NCI-H2107 (cell line): ENCODE data around the gene TP53BP1.
"Not testable (repeated sequence)": the region's sequence is repeated elsewhere in the genome, so short reads cannot be mapped to it uniquely, and the experiment has no call there.

Experiments
- DNase-seq: peaks from one replicate; lab custom pipeline; 2025; lab: John Stamatoyannopoulos, UW

The TP53BP1 gene

DNA sequence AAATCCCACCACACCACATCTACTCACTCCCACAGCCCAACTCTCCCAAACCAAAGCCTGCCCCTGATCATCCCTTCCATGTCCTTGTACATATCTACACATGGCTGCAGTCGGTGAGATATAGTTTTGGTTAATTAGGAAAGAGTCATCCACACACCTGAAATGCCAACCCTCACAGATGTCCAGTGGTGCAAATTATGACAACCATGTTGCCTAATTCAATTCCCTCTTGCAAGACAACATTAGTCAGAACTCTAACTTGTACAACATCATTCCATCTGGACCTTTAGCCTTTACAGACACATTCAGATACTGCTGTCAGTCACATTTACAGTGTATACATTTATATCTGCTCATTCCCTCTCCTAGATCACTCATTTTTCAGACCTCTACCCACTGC lies 80.9 kb downstream of the TP53BP1 start:
- DNase-seq: no peak

GRCh38 chr15:43410572-43411214 lies 82.3 kb downstream of the TP53BP1 start:
- DNase-seq: no peak

- no peak for DNase-seq
These were observed 84.2 kb downstream of the TP53BP1 start for GRCh38 chr15:43408789-43409188.

GRCh38 chr15:43406808-43407207 lies 86.1 kb downstream of the TP53BP1 start:
- no peak for DNase-seq

GRCh38 chr15:43406189-43406588 lies 86.8 kb downstream of the TP53BP1 start:
- no peak for DNase-seq

- DNase-seq: no peak
These were observed 88.8 kb downstream of the TP53BP1 start for GRCh38 chr15:43404130-43404529.

GRCh38 chr15:43403616-43404015 lies 89.3 kb downstream of the TP53BP1 start:
- DNase-seq: no peak

DNA sequence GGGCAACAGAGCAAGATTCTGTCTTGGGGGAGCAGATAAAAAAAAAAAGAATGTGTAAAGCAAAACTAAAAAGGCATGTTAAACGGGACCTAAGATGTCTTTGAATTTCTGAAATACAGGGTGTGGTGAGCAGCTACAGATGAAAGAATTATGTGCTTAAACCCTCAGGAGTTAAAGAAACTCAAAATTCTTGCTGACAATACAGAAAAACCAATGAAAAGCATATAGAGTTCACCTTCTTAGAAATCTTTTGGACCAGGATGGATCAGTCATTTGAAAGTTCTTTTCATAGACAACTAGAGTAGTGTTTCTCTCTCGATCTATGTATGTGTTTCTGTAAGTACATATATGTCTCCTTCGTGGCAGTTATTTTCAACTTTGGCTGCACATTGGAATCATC lies 90.7 kb downstream of the TP53BP1 start:
- DNase-seq: no peak

- DNase-seq: not testable (repeated sequence)
These were observed 99.4 kb downstream of the TP53BP1 start for GRCh38 chr15:43393592-43393991.

DNA sequence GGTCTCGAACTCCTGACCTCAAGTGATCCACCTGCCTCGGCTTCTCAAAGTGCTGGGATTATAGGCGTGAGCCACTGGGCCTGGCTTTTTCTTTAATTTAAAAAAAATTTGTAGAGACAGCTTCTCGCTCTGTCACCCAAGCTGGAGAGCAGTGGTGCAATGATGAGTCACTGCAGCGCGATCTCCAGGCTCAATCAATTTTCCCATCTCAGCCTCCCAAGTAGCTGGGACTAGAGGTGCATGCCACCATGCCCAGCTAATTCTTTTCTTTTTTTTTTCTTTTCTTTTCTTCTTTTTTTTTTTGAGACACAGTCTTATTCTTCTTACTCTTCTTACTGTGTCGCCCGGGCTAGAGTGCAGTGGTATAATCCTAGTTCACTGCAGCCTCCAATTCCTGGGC lies 102.2 kb downstream of the TP53BP1 start:
- no peak for DNase-seq

DNA sequence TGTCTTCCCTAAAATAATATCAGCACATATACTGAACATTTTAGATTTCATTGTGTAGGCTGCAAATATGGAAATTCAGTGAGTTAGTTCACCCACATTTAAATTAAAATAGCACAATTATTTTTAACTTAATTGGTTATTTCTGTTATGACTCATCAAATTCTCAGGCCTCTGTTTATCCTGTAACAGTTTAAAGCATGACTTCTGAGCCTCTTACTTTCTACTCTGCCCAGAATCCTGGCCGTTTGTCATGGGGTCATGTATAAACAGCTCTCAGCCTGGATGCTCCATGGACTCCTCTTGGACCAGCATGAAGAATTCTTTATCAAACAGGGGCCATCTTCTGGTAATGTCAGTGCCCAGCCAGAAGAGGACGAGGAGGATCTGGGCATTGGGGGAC lies 109.9 kb downstream of the TP53BP1 start:
- no peak for DNase-seq

DNA sequence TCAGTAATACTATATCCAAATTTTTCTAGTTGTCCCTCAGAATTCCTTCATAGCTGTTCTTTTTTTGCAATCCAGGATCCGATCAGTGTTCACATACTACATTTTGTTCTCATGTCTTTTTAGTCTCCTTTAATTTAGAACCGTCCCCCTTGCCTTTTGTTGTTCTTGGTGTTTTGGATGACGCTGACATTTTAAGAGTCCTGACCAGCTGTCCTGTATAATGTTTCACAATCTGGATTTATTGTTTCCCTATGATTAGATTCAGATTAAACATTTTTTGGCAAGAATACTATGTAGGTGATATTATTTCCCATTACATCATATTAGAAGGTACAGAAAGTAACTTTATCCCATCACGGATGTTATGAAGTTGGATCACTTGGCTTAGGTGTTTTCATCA lies 110.6 kb downstream of the TP53BP1 start:
- DNase-seq: no peak

DNA sequence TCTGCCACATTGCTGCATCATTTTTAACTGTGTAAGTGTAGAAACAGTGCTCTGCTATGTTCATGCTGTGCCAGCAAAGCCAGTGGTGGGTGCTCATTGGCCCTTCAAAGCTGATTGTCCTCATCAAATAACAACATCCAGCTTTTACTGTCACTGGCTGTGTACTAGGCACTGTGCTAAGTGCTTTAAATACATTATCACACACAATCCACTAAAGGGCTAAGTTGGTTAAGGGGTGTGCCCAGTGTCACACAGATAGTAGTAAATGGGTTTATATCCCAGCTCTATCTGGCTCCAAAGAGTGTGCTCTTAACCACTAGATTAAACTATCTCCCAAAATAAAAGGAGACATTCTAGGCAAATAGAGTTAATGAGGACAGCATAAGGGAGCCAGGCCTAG lies 114.4 kb downstream of the TP53BP1 start:
- DNase-seq: no peak

DNA sequence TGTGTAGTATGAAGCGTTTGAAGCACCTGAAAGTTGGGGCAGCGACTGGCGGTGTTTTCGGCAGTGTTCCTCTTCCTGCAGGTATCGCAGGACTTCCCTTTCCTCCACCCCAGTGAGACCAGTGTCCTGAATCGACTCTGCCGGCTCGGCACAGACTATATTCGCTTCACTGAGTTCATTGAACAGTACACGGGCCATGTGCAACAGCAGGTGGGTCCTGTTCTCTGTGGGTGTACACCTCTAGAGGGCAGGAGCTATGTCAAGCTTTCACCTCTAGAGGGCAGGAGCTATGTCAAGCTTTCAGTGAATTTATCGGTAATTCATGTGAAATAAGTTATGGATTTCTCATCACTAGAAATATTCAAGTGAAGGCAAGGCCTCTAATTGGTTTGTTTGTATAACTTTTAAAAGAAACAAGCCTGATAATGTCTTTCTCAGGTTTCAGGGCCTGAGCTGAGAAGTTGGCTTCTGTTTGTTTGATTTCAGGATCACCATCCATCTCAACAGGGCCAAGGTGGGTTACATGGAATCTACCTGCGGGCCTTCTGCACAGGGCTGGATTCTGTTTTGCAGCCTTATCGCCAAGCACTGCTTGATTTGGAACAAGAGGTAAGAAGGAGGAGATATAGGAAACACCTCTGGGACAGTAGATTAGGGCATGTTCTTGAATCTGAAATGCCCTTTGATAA lies 116.8 kb downstream of the TP53BP1 start:
- DNase-seq: no peak

GRCh38 chr15:43370975-43371974 lies 121.7 kb downstream of the TP53BP1 start, which contains the start of the genes TUBGCP4 and ZSCAN29:
TSS of gene TUBGCP4 (plus strand) at chr15:43371101. CDS start at chr15:43371355, 254 bp downstream.
TSS of gene ZSCAN29 (minus strand) at chr15:43371043. CDS start at chr15:43369913, 1,130 bp downstream.
- peak; percentile 23 for DNase-seq

DNA sequence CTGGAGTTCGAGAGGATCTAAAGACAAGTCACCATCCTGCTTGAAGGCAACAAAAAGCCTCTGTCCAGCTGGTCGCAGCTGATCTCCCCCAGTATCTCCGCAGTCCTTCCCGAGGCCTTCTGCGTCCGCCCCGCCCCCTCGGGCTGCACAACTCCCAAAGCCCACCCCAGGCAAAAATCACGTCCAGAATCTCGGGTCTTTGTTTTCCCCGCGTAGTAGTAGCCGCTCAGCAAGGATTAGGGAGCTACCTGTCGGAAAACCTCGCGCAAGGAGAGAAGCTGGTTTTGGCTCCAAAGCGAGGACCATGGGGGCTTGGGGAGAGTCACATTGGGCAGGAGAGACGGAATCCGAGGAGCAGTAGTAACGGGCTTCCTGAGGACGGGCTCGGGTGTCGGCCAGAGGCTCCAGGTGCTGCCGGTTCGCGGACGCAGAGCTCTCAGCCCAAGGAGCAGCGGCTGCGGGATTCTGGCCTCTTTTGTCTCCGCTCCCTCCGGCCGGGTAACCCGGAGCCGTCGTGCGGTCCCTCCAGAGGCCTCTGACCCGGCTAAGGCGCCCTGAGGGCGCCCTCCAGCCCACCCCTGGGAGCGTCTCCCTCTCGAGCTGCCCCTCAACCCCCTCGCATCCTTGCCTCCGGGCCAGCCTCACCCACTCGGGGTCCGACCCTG lies 122.5 kb downstream of the TP53BP1 start:
- no peak for DNase-seq

DNA sequence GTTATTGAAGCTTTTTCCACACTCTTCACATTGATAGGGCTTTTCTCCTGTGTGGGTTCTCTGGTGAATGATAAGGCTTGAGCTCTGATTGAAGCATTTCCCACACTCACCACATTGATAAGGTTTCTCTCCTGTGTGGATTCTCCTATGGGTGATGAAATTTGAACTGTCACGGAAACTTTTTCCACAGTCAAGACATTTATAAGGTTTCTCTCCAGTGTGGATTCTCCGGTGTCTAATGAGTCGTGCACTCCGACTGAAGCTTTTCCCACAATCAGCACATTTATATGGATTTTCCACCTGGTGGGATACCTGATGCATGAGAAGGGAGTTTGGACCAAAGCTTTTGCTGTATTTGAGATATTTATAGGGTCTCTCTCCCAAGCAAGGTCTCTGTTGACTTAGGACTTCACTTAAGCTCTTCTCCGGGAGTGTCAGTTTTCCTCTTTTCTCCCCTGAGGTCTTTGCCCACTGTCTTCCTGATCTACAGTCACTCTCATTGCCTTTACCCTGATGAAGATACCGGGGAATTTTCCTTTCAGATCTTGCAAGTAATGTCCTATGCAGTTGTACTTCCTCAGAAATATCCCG lies 131.5 kb downstream of the TP53BP1 start:
- DNase-seq: no peak

GRCh38 chr15:43360821-43361220 lies 132.1 kb downstream of the TP53BP1 start:
- DNase-seq: no peak
